GM21825 (cell line): Measurements from ENCODE around the gene SLAMF8.

Source experiments
- ATAC-seq: cut with Tn5 transposase; IDR thresholded peaks from one replicate; pipeline ENCODE4 v1.9.1; 2021; ENCODE audit warnings: mild to moderate bottlenecking, moderate library complexity; ENCODE audit not compliant: unreplicated experiment

Gene SLAMF8

GRCh38 chr1:159845751-159846629 lies 19.3 kb downstream of the SLAMF8 start:
- no peak for ATAC-seq

- no peak for ATAC-seq
Observed at GRCh38 chr1:159847231-159847630, 20.6 kb downstream of the SLAMF8 start.

- no peak for ATAC-seq
Observed at GRCh38 chr1:159848326-159848725, 21.7 kb downstream of the SLAMF8 start.

GRCh38 chr1:159849626-159850366 lies 23.1 kb downstream of the SLAMF8 start:
- no peak for ATAC-seq

- ATAC-seq, result no peak
Observed at GRCh38 chr1:159851407-159851806, 24.7 kb downstream of the SLAMF8 start.

GRCh38 chr1:159853417-159854115 lies 26.9 kb downstream of the SLAMF8 start:
- no peak for ATAC-seq

GRCh38 chr1:159854116-159854692 lies 27.5 kb downstream of the SLAMF8 start:
- ATAC-seq, result no peak

GRCh38 chr1:159854693-159855192 lies 28.1 kb downstream of the SLAMF8 start:
- peak; percentile 78 for ATAC-seq

- no peak for ATAC-seq
Observed at GRCh38 chr1:159855709-159856108, 29.0 kb downstream of the SLAMF8 start.

- no peak for ATAC-seq
Observed at GRCh38 chr1:159856576-159856975, 29.9 kb downstream of the SLAMF8 start.

- no peak for ATAC-seq
Observed at GRCh38 chr1:159857889-159858288, 31.2 kb downstream of the SLAMF8 start.

GRCh38 chr1:159859767-159860322 lies 33.2 kb downstream of the SLAMF8 start:
- ATAC-seq, result no peak

GRCh38 chr1:159860456-159860855 lies 33.8 kb downstream of the SLAMF8 start:
- no peak for ATAC-seq

- no peak for ATAC-seq
Observed at GRCh38 chr1:159861218-159861617, 34.5 kb downstream of the SLAMF8 start.

- ATAC-seq, result no peak
Observed at GRCh38 chr1:159862031-159862430, 35.4 kb downstream of the SLAMF8 start.

GRCh38 chr1:159862557-159862956 lies 35.9 kb downstream of the SLAMF8 start, which contains the start of gene VSIG8:
Gene VSIG8 (minus strand): TSS chr1:159862657. CDS start chr1:159862521, 136 bp downstream.
- ATAC-seq, result no peak

- no peak for ATAC-seq
Observed at GRCh38 chr1:159864262-159864661, 37.6 kb downstream of the SLAMF8 start.

GRCh38 chr1:159866066-159866465 lies 39.4 kb downstream of the SLAMF8 start:
- no peak for ATAC-seq

- ATAC-seq, result no peak
Observed at GRCh38 chr1:159866905-159867663, 40.4 kb downstream of the SLAMF8 start.

GRCh38 chr1:159867664-159868026 lies 41.0 kb downstream of the SLAMF8 start:
- ATAC-seq, result no peak
